HG02884 (cell line): ENCODE data around the gene OMD.
A peak's percentile ranks its signal among the peaks of the same experiment; 100 is the strongest.
"Not testable (repeated sequence)": the region's sequence is repeated elsewhere in the genome, so short reads cannot be mapped to it uniquely, and the experiment has no call there.

ENCODE experiments used
- ATAC-seq: cut with Tn5 transposase; IDR thresholded peaks from one replicate; pipeline ENCODE4 v1.9.1; 2021; ENCODE audit warnings: mild to moderate bottlenecking, moderate library complexity; ENCODE audit not compliant: unreplicated experiment

Gene OMD

GRCh38 chr9:92414566-92414965, 9.7 kb downstream of the OMD start:
- no peak for ATAC-seq

- not testable (repeated sequence) for ATAC-seq
Measured at GRCh38 chr9:92411157-92411556, 13.1 kb downstream of the OMD start.

DNA sequence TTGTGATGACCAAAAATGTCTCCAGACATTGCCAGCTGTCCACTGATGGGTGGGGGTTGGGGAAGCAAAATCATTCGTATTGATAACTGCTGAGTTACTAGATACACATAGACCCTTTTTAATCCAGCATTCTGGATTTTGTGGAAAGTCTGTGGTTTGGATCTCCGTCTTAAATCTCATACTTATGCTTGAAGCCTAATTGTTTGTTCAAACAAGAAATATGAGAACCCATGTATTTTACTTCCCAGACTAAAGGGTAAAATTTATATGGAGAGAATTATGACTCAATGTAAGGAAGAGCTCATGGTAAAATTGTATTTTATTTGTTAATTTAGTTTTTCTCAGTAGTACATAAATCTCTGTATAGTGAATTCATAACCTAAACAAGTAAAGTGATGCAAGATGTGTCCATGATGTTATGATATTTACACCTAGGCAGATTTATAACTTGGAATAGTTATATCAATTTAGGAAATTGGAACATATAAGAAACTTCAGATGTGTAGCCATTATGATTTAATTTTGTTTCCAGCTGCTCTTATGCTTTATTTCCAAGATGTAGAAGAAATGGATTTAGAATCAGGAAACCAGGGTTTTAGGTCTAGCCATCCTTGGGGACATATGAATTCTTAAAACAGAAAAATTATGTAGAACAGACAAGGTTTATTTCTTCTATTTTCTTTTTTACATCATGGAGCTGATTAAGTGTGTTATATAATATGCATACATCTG, 15.4 kb downstream of the OMD start:
- no peak for ATAC-seq

DNA sequence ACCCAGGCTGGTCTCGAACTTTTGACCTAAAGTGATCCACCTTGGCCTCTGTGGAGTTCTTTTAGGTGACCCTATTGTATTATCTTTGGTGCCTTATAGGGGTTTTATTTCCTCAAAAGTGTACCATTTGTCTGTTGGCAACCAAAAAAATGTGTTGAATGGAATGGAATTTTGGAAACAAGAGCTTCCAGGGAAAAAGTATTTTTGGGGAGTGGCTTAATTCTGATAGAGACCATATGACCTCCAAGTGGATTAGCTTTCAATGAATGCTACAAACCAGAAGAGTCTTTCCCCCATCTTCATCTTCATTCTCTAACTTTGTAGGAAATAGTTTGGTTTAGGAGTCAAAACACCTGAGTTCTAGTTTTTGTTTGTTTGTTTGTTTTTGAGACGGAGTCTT, 16.5 kb downstream of the OMD start:
- ATAC-seq, result no peak

- peak; percentile 85 for ATAC-seq
Measured at GRCh38 chr9:92406477-92406876, 17.8 kb downstream of the OMD start.

DNA sequence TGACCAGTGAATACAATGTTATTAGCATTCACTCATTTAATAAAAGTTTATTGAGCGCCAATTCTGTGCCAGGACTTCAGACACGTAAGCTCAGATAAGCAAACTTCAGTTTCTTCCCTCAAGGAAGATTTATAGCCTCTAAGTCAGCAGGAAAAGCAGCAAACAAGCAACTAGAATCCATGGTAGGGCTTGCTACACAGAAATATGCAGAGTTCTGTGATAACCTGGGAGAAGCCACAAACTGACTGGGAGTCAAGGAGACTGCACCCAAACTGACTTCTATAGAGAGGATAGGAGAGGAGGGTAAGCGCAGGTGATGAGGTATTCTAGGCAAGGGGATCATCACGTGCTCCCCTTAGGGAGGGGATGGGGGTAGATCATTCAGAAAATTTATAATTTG, 18.5 kb downstream of the OMD start:
- no peak for ATAC-seq

DNA sequence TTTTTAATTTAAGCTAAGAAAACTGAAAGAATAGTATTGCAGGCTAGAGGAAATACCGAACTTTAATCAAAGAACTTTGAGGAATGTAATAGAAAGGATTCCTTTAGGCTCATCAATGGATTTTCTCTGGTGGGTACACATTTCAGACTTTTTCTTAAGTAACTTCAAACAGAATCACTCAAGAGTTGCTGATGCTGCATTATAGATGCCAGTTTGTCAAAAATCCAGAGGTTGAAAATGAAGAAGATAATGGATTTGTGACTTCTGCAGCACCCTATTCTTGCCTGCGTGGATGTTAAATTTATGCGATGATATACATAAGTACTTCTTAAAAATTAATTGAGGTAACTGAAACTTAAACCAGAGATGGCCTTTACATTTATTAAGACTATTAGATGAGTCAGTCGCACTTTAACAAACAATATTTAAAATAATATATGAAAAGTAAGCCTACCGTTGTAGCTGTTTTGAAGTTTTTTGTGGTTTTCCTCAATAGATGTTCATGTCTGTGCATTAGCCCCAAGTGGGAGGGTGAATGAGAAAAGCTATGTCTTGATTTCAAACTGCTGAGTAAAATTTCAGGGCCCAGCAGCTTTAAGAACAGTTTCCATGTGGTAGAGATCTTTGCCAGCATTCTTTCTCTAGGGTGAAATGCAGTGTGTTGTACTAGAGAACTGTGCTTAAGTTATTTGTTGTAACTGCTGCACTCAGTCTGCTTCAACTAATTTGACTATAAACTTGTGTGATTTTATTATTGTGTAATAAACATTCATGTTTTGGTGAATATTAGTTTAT, 20.0 kb downstream of the OMD start, which contains the start of gene OGN:
Gene OGN (minus strand): TSS at position 537 of the 795 bp plus-strand sequence. CDS start 1,171 bp downstream, outside the sequence.
- ATAC-seq, result no peak

GRCh38 chr9:92402826-92403745, 21.2 kb downstream of the OMD start:
- no peak for ATAC-seq

GRCh38 chr9:92402360-92402759, 21.9 kb downstream of the OMD start:
- ATAC-seq, result no peak

- ATAC-seq, result no peak
Measured at GRCh38 chr9:92397853-92398252, 26.4 kb downstream of the OMD start.

DNA sequence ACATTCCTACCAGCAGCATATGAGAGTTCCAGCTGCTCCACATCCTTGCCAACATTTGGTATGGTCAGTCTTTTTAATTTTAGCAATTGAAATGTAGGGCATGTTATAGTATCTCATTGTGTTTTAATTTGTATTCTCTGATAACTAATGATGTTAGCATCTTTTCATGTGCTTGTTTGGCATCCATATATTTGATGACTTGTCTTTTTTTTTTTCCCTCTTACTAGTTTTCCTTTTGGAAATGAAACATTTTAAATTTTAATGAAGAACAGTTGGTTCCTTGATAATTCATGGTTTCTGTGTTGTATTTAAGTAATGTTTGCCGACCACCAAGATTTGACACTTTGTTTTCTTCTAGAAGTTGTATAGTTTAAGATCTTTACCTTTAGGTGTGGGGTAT, 28.7 kb downstream of the OMD start:
- no peak for ATAC-seq

DNA sequence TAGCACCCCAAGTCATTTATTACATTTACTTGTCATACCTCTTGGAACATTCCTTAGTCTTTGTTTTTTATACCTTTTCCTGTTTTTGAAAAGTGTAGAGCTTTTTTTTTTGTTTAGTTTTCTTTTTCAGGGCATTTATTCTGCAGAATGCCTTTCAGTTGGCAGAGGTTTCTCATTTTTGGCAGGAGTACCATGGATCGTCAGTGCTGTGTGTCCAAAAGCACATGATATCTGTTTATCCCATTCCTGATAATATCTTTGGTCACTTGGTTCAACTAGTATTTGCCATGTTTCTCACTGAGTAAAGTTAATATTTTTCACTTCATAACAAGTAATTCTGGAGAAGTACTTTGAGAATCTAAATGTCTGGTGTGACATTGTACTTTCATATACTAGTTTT, 30.6 kb downstream of the OMD start:
- ATAC-seq, result no peak

DNA sequence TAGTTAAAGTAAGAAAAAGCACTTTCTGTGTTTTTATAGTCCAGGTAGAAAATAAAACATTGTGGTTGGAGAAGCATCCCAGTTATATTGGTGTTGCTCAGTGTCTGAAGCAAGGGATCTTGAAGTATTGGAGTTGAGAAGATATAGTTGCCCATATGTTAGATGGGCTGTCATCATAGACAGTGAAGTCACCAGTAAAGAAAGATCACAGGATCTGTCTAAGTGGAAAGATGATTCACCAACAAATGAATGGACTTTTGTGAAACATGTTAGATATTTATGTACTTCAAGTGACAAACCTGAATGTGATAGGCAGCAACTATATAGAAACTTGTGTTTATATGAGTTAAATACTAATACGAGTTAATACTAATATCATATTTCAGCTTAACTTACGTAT, 31.6 kb downstream of the OMD start:
- ATAC-seq, result no peak

DNA sequence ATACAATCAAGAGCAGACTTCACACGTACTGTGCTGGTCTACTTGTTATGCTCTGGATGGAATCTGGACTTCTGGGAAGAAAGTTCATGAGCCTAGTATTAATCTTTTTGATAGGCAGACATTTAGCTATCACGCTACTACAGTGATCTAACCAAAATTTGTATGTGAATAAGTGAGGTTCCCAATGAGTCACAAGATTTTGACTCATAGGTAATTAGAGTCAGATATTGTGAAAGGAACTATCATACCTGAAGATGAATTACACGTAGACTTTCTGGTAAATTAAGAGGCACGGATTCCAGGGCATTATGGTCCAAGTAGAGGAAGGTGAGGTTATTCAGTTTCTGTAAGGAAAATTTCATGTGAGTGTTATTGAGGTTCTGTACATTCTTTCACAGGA, 38.3 kb downstream of the OMD start:
- no peak for ATAC-seq

DNA sequence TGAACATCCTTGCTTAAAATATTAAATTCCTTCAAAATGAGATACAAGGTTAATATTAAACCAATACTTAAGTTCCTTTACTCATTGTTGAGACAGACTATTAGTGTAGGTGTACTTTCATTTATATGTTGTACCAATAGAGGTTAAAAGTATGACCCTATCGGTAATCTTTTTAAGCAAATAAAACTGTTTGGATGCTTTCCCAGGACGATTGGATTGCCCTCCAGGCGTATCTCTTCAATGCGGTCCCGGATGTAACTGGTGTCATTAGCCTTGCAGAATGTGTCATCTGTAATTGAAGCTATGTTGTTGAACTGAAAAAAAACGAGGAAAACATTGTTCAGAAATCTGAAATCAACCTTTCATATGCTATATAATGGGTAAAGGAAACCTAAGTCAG, 38.8 kb downstream of the OMD start:
- ATAC-seq, result no peak

DNA sequence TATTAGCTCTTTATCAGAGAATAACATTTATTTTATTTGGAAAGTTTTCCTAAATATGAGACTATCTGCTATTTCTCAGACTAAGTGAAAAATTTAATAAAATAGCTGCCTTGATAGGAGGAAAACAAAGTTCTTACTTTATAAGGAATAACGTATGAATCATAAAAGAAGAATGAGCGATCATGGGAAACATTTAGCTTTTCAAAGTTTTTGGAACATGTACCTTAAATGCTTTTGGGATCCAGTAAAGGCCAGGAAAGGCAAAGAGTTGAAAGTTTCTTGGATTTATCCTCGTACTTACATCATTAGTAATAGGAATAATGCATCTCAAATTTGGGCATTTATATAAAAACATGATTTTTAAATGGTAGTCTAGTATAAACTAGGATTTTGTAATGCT, 39.3 kb downstream of the OMD start:
- no peak for ATAC-seq

DNA sequence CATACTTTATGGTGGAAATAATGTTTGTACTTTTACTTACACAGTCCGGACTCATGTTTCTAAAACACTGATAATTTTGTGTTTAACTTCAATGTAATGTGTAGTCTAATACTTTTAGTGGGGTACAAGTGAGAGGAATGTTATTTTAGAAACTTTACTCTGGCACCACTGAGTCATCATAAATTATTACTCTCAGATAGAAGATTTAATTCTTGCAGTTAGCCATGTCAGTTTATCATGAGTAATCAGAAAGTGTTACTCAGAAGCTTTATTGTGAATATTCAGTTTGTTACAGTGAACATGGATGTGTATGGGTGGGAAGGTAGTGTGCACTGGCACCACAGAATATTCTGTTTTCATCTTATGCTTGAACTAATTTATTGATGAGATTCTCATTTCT, 39.9 kb downstream of the OMD start:
- ATAC-seq, result no peak

GRCh38 chr9:92381775-92382174, 42.5 kb downstream of the OMD start:
- no peak for ATAC-seq

DNA sequence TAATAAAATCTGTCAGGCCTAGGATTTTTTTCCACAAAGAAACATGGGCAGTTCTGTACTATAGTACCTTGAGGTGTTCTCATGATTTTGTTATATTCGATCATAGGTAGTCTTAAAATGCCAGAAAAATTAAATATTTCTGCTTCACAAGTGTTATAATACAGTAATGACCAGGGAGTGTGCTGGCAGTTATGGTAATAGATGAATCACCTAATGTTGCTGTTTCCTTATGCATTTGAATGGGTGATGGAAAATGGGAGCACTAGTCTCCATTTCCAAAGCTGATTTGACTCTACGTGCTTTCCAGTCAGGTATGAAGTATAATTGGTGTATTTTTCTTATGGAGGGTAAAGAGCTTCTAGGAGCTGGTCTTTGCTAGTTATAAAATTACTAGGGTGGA, 43.7 kb downstream of the OMD start:
- ATAC-seq, result no peak

GRCh38 chr9:92378865-92379560, 45.3 kb downstream of the OMD start:
- no peak for ATAC-seq

GRCh38 chr9:92377876-92378275, 46.4 kb downstream of the OMD start:
- no peak for ATAC-seq
